Measurements from ENCODE around the gene NFATC1.

The NFATC1 gene

GRCh38 chr18:79542876-79543750, 147.4 kb downstream of the NFATC1 start:
- no peak for DNase-seq

GRCh38 chr18:79543861-79544385, 148.2 kb downstream of the NFATC1 start:
- no peak for DNase-seq

GRCh38 chr18:79544386-79544963, 148.7 kb downstream of the NFATC1 start:
- no peak for DNase-seq

- no peak for DNase-seq
Observed at GRCh38 chr18:79545255-79545654, 149.5 kb downstream of the NFATC1 start.

GRCh38 chr18:79545736-79546171, 150.0 kb downstream of the NFATC1 start:
- DNase-seq, result no peak

GRCh38 chr18:79546781-79547272, 151.1 kb downstream of the NFATC1 start:
- DNase-seq, result no peak

GRCh38 chr18:79547413-79548076, 151.8 kb downstream of the NFATC1 start:
- DNase-seq, result no peak

GRCh38 chr18:79548077-79548450, 152.3 kb downstream of the NFATC1 start:
- DNase-seq, result no peak

- DNase-seq, result no peak
Observed at GRCh38 chr18:79548621-79548985, 152.9 kb downstream of the NFATC1 start.

GRCh38 chr18:79548986-79549637, 153.4 kb downstream of the NFATC1 start:
- DNase-seq, result no peak

GRCh38 chr18:79549638-79550000, 153.9 kb downstream of the NFATC1 start:
- no peak for DNase-seq

- DNase-seq, result no peak
Observed at GRCh38 chr18:79552140-79552631, 156.5 kb downstream of the NFATC1 start.

- no peak for DNase-seq
Observed at GRCh38 chr18:79552696-79553095, 157.0 kb downstream of the NFATC1 start.

GRCh38 chr18:79553154-79553553, 157.4 kb downstream of the NFATC1 start:
- DNase-seq, result no peak

- no peak for DNase-seq
Observed at GRCh38 chr18:79553696-79554095, 158.0 kb downstream of the NFATC1 start.

GRCh38 chr18:79554321-79554720, 158.6 kb downstream of the NFATC1 start:
- no peak for DNase-seq

- no peak for DNase-seq
Observed at GRCh38 chr18:79554945-79555645, 159.4 kb downstream of the NFATC1 start.

GRCh38 chr18:79555885-79556284, 160.2 kb downstream of the NFATC1 start:
- no peak for DNase-seq

- DNase-seq, result no peak
Observed at GRCh38 chr18:79556829-79557585, 161.3 kb downstream of the NFATC1 start.

GRCh38 chr18:79558196-79558932, 162.6 kb downstream of the NFATC1 start:
- no peak for DNase-seq

- DNase-seq, result no peak
Observed at GRCh38 chr18:79558933-79559416, 163.2 kb downstream of the NFATC1 start.

Measured in fibroblast of skin of right biceps (primary cell).